Mesendoderm (in vitro differentiated cells): Measurements from ENCODE around the gene TMPRSS11A.
A peak's percentile ranks its signal among the peaks of the same experiment; 100 is the strongest.

Experiments
- DNase-seq: peaks from one replicate; pipeline ENCODE4 v3.0.0; 2013
- H2AK5ac ChIP-seq: 2 replicates; pipeline ENCODE4 v1.6.1; 2013; ENCODE audit warnings: low read length, inconsistent platforms
- H2BK120ac ChIP-seq: 2 replicates; pipeline ENCODE4 v1.6.1; 2013; ENCODE audit warnings: low read depth, mild to moderate bottlenecking, low read length, moderate library complexity, mixed read lengths
- H2BK15ac ChIP-seq: replicated peaks from 2 replicates; pipeline ENCODE4 v1.6.1; 2013; ENCODE audit warnings: low read depth, mild to moderate bottlenecking, moderate library complexity
- H2BK5ac ChIP-seq: 2 replicates; pipeline ENCODE4 v1.6.1; 2013; ENCODE audit warnings: low read length, inconsistent platforms
- H3K18ac ChIP-seq: 2 replicates; pipeline ENCODE4 v1.6.1; 2013; ENCODE audit warnings: mild to moderate bottlenecking, low read length, mixed read lengths
- H3K23ac ChIP-seq: one replicate; pipeline ENCODE4 v1.6.1; 2013; ENCODE audit warnings: low read length
- H3K27ac ChIP-seq: 2 replicates; pipeline ENCODE4 v1.5.1; 2013; ENCODE audit warnings: low read depth, mild to moderate bottlenecking, inconsistent platforms, low read length, moderate library complexity
- H3K27me3 ChIP-seq: 2 replicates; pipeline ENCODE4 v1.6.1; 2013; ENCODE audit warnings: low read length, control low read depth, mild to moderate bottlenecking, inconsistent platforms; ENCODE audit not compliant: insufficient read depth, poor library complexity
- H3K36me3 ChIP-seq: 2 replicates; pipeline ENCODE4 v1.6.1; 2013; ENCODE audit warnings: low read length, inconsistent platforms; ENCODE audit not compliant: control insufficient read depth, insufficient read depth
- H3K4ac ChIP-seq: one replicate; pipeline ENCODE4 v1.6.1; 2013; ENCODE audit warnings: low read depth, mild to moderate bottlenecking, low read length, moderate library complexity
- H3K4me1 ChIP-seq: 2 replicates; pipeline ENCODE4 v1.6.1; 2013; ENCODE audit warnings: low read depth, low read length, inconsistent platforms; ENCODE audit not compliant: control insufficient read depth
- H3K4me2 ChIP-seq: 2 replicates; pipeline ENCODE4 v1.6.1; 2013; ENCODE audit warnings: low read length
- H3K4me3 ChIP-seq: 2 replicates; pipeline ENCODE4 v1.5.1; 2013; ENCODE audit warnings: mild to moderate bottlenecking, low read length
- H3K56ac ChIP-seq: one replicate; pipeline ENCODE4 v1.6.1; 2013; ENCODE audit warnings: low read length
- H3K79me1 ChIP-seq: 2 replicates; pipeline ENCODE4 v1.6.1; 2013; ENCODE audit warnings: low read length, inconsistent platforms
- H3K79me2 ChIP-seq: 2 replicates; pipeline ENCODE4 v1.6.1; 2013; ENCODE audit warnings: mild to moderate bottlenecking, low read length; ENCODE audit not compliant: control insufficient read depth, insufficient read depth
- H3K9ac ChIP-seq: 2 replicates; pipeline ENCODE4 v1.6.1; 2013; ENCODE audit warnings: low read length, inconsistent platforms
- H4K5ac ChIP-seq: one replicate; pipeline ENCODE4 v1.6.1; 2013; ENCODE audit warnings: low read length
- H4K8ac ChIP-seq: one replicate; pipeline ENCODE4 v1.6.1; 2013; ENCODE audit warnings: low read depth, mild to moderate bottlenecking, control low read depth, low read length, moderate library complexity
- WGBS: extraction: QIAGEN DNeasy Blood & Tissue Kit; methylation state at CpG from one replicate; pipeline ENCODE4 v1.1.7; 2013; ENCODE audit warnings: low lambda C conversion rate, missing lambda C conversion rate; ENCODE audit not compliant: insufficient coverage; ENCODE audit errors: extremely low coverage; 5-methylcytosine and 5-hydroxymethylcytosine counted together

The TMPRSS11A gene

GRCh38 chr4:67880866-67881610, 82.3 kb downstream of the TMPRSS11A start:
- Histone ChIP-seq H2BK15ac (no peak overlapping the region), H3K79me2 (no peaks in the 10 kb centered on the region), H3K4ac (peak overlapping the region; percentile 16), H3K4me1 (no peaks in the 10 kb centered on the region), H3K27ac (no peak overlapping the region), H3K27me3 (no peaks in the 10 kb centered on the region), H2BK5ac (no peak overlapping the region), H2BK120ac (no peak overlapping the region), H3K56ac (no peak overlapping the region), H3K18ac (no peak overlapping the region), H3K79me1 (no peaks in the 10 kb centered on the region), H4K8ac (no peak overlapping the region), H3K4me2 (no peak overlapping the region), H3K9ac (no peak overlapping the region), H4K5ac (no peak overlapping the region), H3K4me3 (no peak overlapping the region), H3K23ac (no peak overlapping the region), H2AK5ac (no peak overlapping the region), H3K36me3 (no peaks in the 10 kb centered on the region)
- no CpG with 5 or more reads among the region's 1 CpG for WGBS
- DNase-seq, result no peak

GRCh38 chr4:67879486-67879885, 83.8 kb downstream of the TMPRSS11A start:
- Histone ChIP-seq H3K27me3 (no peaks in the 10 kb centered on the region), H2BK15ac (no peak overlapping the region), H2BK5ac (no peak overlapping the region), H3K18ac (no peak overlapping the region), H3K4me2 (no peak overlapping the region), H3K56ac (no peak overlapping the region), H3K4me3 (no peak overlapping the region), H3K4ac (no peak overlapping the region), H3K9ac (no peak overlapping the region), H4K8ac (no peak overlapping the region), H3K79me1 (no peaks in the 10 kb centered on the region), H2AK5ac (no peak overlapping the region), H3K27ac (no peak overlapping the region), H4K5ac (no peak overlapping the region), H3K23ac (no peak overlapping the region), H2BK120ac (no peak overlapping the region), H3K4me1 (no peaks in the 10 kb centered on the region), H3K79me2 (no peaks in the 10 kb centered on the region), H3K36me3 (no peaks in the 10 kb centered on the region)
- no CpG with 5 or more reads among the region's 3 CpGs for WGBS
- no peak for DNase-seq

GRCh38 chr4:67877086-67877485, 86.2 kb downstream of the TMPRSS11A start:
- no peak overlapping the region for H3K23ac ChIP-seq
- H2BK15ac ChIP-seq, result no peak overlapping the region
- DNase-seq, result no peak
- no peak overlapping the region for H2BK5ac ChIP-seq
- H3K4me1 ChIP-seq, result no peaks in the 10 kb centered on the region
- no peak overlapping the region for H3K27ac ChIP-seq
- H2AK5ac ChIP-seq, result no peak overlapping the region
- H3K4ac ChIP-seq, result no peak overlapping the region
- no peaks in the 10 kb centered on the region for H3K79me1 ChIP-seq
- no peak overlapping the region for H3K56ac ChIP-seq
- no peak overlapping the region for H4K8ac ChIP-seq
- H4K5ac ChIP-seq, result no peak overlapping the region
- no peak overlapping the region for H3K9ac ChIP-seq
- H3K79me2 ChIP-seq, result no peaks in the 10 kb centered on the region
- H3K4me2 ChIP-seq, result no peak overlapping the region
- no peak overlapping the region for H3K18ac ChIP-seq
- H3K4me3 ChIP-seq, result no peak overlapping the region
- no CpG with 5 or more reads among the region's 3 CpGs for WGBS
- H3K27me3 ChIP-seq, result no peaks in the 10 kb centered on the region
- no peak overlapping the region for H2BK120ac ChIP-seq
- H3K36me3 ChIP-seq, result no peaks in the 10 kb centered on the region

- no peaks in the 10 kb centered on the region for H3K79me1 ChIP-seq
- H3K79me2 ChIP-seq, result no peaks in the 10 kb centered on the region
- H2BK120ac ChIP-seq, result no peak overlapping the region
- no peak overlapping the region for H4K8ac ChIP-seq
- no peak overlapping the region for H3K18ac ChIP-seq
- no peak overlapping the region for H3K56ac ChIP-seq
- H2BK5ac ChIP-seq, result no peak overlapping the region
- no peak overlapping the region for H3K4ac ChIP-seq
- H3K36me3 ChIP-seq, result no peaks in the 10 kb centered on the region
- no peak overlapping the region for H3K4me2 ChIP-seq
- H3K27me3 ChIP-seq, result no peaks in the 10 kb centered on the region
- H3K23ac ChIP-seq, result no peak overlapping the region
- H3K9ac ChIP-seq, result no peak overlapping the region
- H3K4me3 ChIP-seq, result no peak overlapping the region
- H2AK5ac ChIP-seq, result no peak overlapping the region
- H3K27ac ChIP-seq, result no peak overlapping the region
- no peaks in the 10 kb centered on the region for H3K4me1 ChIP-seq
- H2BK15ac ChIP-seq, result no peak overlapping the region
- no CpG with 5 or more reads among the region's 2 CpGs for WGBS
- DNase-seq, result no peak
- no peak overlapping the region for H4K5ac ChIP-seq
These were observed 88.3 kb downstream of the TMPRSS11A start for GRCh38 chr4:67874986-67875385.

GRCh38 chr4:67873116-67873515, 90.2 kb downstream of the TMPRSS11A start:
- no peaks in the 10 kb centered on the region for H3K36me3 ChIP-seq
- H3K4me2 ChIP-seq, result no peak overlapping the region
- no peaks in the 10 kb centered on the region for H3K79me1 ChIP-seq
- no peak overlapping the region for H2AK5ac ChIP-seq
- no peak overlapping the region for H3K4me3 ChIP-seq
- no peak overlapping the region for H2BK5ac ChIP-seq
- no peak overlapping the region for H4K8ac ChIP-seq
- no peak overlapping the region for H3K9ac ChIP-seq
- H3K79me2 ChIP-seq, result no peaks in the 10 kb centered on the region
- no peaks in the 10 kb centered on the region for H3K27me3 ChIP-seq
- no peak overlapping the region for H2BK120ac ChIP-seq
- no peak overlapping the region for H3K56ac ChIP-seq
- no peak overlapping the region for H3K4ac ChIP-seq
- no CpG with 5 or more reads among the region's 1 CpG for WGBS
- H3K23ac ChIP-seq, result no peak overlapping the region
- H3K4me1 ChIP-seq, result no peaks in the 10 kb centered on the region
- H2BK15ac ChIP-seq, result no peak overlapping the region
- DNase-seq, result no peak
- no peak overlapping the region for H3K18ac ChIP-seq
- no peak overlapping the region for H4K5ac ChIP-seq
- no peak overlapping the region for H3K27ac ChIP-seq

GRCh38 chr4:67871867-67872266, 91.4 kb downstream of the TMPRSS11A start:
- Histone ChIP-seq H3K36me3 (no peaks in the 10 kb centered on the region), H4K8ac (no peak overlapping the region), H3K18ac (no peak overlapping the region), H2AK5ac (no peak overlapping the region), H3K79me1 (no peaks in the 10 kb centered on the region), H3K9ac (no peak overlapping the region), H3K23ac (no peak overlapping the region), H2BK15ac (no peak overlapping the region), H3K4me3 (no peak overlapping the region), H3K56ac (no peak overlapping the region), H3K4ac (no peak overlapping the region), H2BK5ac (no peak overlapping the region), H2BK120ac (no peak overlapping the region), H3K27me3 (no peaks in the 10 kb centered on the region), H4K5ac (no peak overlapping the region), H3K4me1 (no peaks in the 10 kb centered on the region), H3K4me2 (no peak overlapping the region), H3K79me2 (no peaks in the 10 kb centered on the region), H3K27ac (no peak overlapping the region)
- DNase-seq, result peak; percentile 44
